HG03558 (cell line): ENCODE data around the gene CSNK1G2.

Source experiments
- ATAC-seq: cut with Tn5 transposase; IDR thresholded peaks from one replicate; pipeline ENCODE4 v1.9.1; 2021; ENCODE audit warnings: moderate number of reproducible peaks; ENCODE audit not compliant: unreplicated experiment; ENCODE audit errors: extremely low read depth

The CSNK1G2 gene

GRCh38 chr19:1942934-1943555 lies 2.1 kb downstream of the CSNK1G2 start:
- no peak for ATAC-seq

DNA sequence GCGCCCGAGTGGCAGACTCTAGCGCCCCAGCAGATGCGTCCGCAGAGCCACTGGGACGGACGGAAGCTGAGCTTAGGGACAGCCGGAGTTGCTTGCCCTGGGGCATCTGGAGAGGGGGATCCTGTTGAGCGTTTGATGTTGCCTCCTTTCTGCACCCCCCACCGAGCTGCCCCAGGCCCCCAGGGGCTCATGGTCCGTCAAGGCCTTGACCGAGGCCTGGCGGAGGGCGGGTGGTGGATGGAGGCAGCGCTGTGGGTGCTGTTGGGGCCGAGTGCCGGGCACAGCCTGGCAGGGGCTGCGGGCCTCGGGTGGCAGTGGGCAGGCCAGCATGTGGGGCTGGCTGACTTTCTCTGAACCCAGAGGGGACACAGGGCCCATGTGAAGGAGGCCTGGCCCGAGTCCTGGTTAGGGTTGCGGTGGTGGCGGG lies 2.7 kb downstream of the CSNK1G2 start:
- ATAC-seq: no peak

DNA sequence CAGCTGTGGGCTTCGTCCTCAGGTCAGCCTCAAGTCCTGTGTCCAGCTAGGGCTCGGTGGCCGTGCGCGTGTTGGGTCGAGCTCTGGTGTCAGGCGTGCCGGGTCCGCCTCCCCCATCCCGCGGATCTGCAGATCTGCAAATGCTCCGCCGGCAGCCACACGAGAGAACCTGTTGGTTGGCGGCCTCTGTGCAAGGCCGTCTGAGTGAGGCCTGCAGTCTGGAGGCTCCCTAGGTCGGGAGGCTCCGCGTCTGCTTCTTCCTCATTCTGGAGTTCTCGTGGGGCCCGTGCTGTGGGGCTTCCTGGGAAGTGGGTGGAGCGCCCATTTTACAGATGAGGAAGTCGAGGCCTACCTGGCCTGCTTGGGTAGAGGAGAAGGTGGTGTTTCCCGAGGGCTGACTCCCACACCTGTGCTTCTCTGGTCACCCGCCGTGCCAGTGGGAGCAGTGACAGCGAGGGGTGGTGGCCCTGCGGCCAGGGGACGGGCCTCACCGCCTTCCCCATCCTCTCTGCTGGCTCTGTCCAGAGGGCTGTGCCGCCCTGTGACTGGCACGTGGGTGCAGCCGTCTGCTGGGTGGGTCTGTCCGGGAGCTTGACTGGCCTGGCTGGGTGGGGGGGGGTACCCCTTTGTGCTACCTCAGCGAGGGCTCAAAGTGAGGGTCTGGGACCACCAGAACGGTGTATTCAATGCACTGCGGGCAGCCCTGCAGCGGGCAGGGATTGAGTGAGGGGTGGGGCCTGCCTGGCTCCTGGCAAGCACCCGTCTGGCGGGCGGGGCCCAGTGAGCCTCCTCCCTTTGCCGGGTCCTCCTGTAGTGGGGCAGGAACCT lies 3.3 kb downstream of the CSNK1G2 start:
- no peak for ATAC-seq

- ATAC-seq: no peak
Measured at GRCh38 chr19:1944916-1945561, 4.1 kb downstream of the CSNK1G2 start.

- no peak for ATAC-seq
Measured at GRCh38 chr19:1945899-1946298, 4.9 kb downstream of the CSNK1G2 start.

- no peak for ATAC-seq
Measured at GRCh38 chr19:1947651-1948209, 6.8 kb downstream of the CSNK1G2 start.

DNA sequence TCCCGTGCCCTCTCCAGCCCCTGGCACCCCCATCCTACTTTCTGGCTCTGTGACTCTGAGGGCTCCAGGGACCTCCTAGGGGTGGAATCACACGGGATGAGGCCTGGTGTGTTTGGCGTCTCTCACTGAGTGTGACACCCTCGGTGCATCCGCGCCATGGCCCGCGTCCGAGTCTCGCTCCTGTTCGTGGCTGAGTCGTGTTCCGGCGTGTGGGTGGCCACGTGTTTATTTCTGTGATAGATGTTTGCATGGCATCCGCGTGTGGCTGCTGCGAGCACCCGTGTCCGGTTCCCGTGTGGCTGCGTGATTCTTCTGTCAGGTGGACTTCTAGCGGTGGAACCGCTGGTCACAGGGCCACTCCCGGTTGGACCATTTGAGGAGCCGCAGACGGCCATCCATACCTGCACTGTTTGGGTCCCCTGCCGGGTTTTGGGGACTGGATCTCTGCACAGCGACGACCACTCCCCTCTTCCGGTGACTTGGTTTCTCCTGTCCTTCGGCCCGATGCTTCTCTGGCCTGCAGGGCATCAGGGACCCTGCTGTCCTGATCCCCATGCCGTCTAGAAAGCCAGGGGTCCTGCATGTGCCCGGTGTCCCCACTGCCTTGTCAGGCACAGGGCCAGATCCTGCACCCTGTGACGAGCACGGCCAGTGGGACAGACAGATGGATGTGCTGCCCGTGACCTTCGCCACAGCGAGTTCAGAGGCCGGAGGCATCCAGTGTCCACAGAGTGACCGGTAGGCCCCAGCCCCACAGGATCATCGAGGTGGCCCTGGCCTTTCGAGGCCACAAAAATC lies 8.5 kb downstream of the CSNK1G2 start:
- no peak for ATAC-seq

DNA sequence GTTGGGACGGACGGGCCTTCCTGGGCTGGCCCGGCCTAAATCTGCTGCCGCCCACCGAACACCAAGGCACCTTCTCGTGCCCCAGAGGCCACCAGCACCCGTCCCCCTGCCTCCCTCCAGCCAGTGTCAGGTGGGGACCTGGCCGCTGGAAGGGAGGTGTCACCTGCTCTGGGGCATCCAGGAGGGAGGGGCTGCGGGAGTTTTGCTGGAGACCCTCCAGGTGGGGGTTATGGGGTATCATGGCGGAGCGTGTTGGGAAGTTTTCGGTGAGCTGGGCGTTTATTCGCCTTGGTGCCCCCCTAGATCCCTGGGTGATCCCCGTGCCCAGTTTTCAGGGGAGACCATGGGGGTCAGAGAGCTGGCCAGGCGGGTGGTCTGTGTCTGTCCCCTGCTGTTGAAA lies 9.7 kb downstream of the CSNK1G2 start:
- no peak for ATAC-seq

GRCh38 chr19:1952635-1953034 lies 11.7 kb downstream of the CSNK1G2 start:
- no peak for ATAC-seq

DNA sequence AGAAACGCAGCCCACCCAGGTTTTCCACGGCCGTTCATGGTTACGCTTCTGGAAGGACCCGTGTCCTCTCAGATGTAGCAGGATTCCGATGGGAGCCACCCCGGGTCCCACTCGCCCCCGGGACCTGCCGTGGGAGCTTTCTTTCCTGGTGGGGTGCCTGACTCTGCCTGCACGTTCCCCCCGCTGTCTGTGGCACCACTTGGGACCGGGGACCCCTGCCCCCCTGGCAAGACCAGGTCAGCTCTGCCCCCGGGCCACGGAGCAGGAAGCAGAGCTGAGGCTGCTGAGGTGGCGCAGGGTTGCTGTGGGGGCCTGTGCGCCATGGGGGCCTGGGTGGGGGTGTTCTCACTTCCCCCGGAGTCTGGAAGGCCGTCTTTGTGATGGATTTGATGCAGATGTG lies 12.1 kb downstream of the CSNK1G2 start:
- no peak for ATAC-seq

- no peak for ATAC-seq
Measured at GRCh38 chr19:1953441-1954094, 12.6 kb downstream of the CSNK1G2 start.

GRCh38 chr19:1954532-1954933 lies 13.6 kb downstream of the CSNK1G2 start:
- no peak for ATAC-seq

DNA sequence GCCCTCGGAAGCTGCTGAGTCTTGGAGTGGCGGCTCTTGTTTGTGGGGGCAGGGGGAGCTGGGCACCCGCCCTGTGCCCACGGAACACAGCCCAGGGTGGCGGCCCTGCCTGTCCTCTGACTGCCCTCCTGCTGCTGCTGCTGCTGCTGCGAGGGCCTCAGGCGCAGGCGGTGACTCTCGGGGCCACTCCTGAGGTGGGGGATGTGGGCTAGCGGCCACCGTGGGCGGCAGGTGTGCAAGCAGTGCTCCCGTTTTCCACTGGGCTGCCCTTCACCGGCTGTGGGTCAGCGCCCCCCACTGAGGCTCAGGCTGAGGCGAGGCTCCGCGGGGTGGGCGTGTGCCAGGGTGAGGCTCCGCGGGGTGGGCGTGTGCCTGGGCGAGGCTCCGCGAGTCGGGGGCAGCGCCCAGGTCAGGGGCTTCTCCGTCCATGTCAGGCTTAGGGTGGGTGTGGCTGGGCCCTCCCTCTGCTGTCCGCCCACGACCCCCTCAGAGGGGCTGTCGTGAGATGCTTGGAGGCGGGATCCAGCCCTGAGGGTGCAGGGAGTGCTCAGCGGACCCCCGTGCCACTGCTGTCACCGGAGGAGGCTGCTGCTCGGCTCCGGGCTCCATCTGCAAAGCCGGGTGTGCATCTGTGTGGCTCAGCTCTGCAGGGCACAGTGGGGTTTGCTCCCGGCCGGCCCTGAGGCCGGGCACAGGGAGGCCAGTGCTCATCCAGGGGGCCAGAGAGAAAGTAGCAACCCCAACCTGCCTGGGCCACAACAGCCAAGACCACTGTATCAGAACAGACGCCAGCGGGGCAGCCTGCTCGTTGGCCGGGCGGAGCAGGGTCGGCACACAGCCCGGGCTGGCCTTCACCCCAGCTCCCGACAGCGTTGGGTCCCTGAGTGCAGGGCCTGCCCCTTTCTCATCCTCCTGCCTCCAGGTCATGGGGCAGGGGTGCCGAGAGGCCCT lies 14.5 kb downstream of the CSNK1G2 start:
- ATAC-seq: no peak

GRCh38 chr19:1956122-1956494 lies 15.1 kb downstream of the CSNK1G2 start:
- ATAC-seq: no peak

DNA sequence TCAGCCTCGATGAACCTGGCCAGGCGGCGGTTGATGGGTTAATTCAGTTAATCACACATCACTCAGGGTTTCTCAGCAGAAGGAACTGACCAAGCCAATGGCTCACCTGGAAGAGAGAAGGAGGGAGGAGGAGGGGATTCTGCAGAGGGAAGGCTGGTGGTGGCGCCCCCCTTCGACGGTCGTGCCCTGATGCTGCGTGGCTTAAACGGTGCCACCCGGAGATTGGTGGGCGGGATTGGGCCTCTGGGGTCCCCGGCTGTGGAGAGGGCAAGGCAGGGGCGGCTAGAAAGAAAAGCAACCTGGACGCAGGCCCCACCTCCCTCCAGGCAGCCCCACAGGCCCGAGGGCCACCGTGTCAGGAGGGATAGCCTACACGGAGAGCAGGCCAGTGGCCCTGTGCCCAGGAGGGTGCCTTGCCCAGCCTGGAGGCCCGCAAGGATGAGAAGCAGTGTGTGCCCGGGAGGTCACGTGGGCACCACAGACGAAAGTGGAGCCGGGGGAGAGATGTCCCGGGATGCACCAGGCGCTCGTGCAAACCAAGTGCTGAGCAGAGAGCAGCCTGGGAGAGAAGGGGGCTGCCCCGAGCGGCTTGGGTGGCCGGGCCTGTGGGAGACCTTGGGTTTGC lies 16.0 kb downstream of the CSNK1G2 start:
- ATAC-seq: no peak

DNA sequence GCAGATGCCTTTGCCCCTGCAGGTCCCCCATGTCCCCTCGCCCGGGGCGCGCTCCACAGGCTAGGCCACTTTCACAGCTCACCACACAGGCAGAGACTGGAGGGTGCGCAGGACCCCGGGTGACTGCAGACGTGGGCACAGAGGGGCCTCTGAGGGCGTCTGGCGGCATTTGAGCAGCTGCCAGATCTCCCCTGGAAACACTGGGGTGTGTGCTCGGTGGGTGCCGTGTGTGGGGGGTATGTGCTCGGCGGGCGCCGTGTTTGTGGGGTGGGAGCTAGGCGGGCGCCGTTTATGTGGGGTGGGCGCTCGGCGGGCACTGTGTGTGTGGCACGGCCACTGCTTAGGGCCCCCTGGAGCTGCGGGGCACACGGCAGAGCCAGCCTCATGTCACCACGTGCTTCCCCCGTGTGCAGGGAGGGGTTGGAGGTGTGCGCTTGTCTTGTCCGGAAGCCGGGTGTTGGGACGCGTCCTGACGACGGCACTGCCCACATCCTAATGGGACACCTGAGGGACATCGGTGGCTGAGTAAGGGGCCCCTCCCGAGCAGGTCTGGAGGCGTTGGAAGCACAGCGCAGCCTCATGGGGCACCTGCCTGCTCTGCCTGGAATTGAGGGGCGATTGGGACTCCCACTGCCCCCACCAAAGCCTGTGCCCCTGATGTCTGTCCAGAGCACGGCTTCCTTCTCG lies 16.7 kb downstream of the CSNK1G2 start:
- no peak for ATAC-seq

GRCh38 chr19:1959928-1960589 lies 19.1 kb downstream of the CSNK1G2 start:
- ATAC-seq: no peak
